ENCODE measurements around the gene DGKI. TPM values are rescaled to one million over a fixed set of nuclear protein-coding genes. Genes with fewer than 3 reads are reported as not detected.

DGKI gene
- total and polyA plus RNA-seq, 4 donors = 0.01 to 0.37 (median 0.31) TPM

DNA sequence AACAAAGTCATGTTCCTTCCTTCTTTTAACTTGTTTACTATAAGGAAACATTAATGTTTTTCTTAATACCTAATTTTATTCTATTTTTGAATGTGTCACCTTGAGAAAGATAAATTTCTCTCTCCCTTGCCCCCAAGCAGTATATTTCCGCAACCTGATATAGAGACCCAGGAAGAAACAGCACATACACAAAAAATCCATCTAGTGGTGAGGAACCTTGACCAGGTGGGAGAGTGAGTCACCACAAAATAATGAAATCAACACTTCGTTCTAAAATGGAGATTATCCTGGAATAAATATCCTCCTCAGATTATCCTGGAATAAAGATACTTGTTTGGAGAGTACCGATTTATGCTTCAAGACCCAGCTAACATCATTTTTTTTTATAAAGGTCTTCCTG, 270.3 kb downstream of the DGKI start:
- no peaks in the 10 kb centered on the region for H3K9me3 ChIP-seq (ENCODE audit: control insufficient read depth in 4 of 4, low read length in 3 of 4)
- no peak for DNase-seq (ENCODE audit: low spot score)
- WGBS = 89% methylated on average over 3 of the region's 3 CpGs
- no peak overlapping the region for H3K27ac ChIP-seq (ENCODE audit: low read depth in 1 of 2, low read length in 2 of 2)
- H3K36me3 ChIP-seq (ENCODE audit: control insufficient read depth in 4 of 4, insufficient read depth in 3 of 4, low read depth in 1 of 4, low read length in 3 of 4) = no peaks in the 10 kb centered on the region
- H3K4me1 ChIP-seq (ENCODE audit: control insufficient read depth in 4 of 4, insufficient read depth in 4 of 4, low read length in 3 of 4) = no peaks in the 10 kb centered on the region
- no peak overlapping the region for H3K4me3 ChIP-seq (ENCODE audit: low read depth in 1 of 3, low read length in 3 of 3)
- H3K27me3 ChIP-seq (ENCODE audit: control insufficient read depth in 4 of 4, insufficient read depth in 4 of 4, low read length in 3 of 4) = no peaks in the 10 kb centered on the region
- no peak for TF ChIP-seq FOXA1 (IDR thresholded peaks at IDR 0.05)
- no peak for TF ChIP-seq GABPA (IDR thresholded peaks at IDR 0.05 in 1 of 2, conservative IDR thresholded peaks at IDR 0.05 in 1 of 2)
- TF ChIP-seq TAF1 (conservative IDR thresholded peaks at IDR 0.05) = no peak
- no peak for TF ChIP-seq NR2F2 (IDR thresholded peaks at IDR 0.05)
- no peak for TF ChIP-seq FOXA2 (IDR thresholded peaks at IDR 0.05)
- TF ChIP-seq, protein P1, sequence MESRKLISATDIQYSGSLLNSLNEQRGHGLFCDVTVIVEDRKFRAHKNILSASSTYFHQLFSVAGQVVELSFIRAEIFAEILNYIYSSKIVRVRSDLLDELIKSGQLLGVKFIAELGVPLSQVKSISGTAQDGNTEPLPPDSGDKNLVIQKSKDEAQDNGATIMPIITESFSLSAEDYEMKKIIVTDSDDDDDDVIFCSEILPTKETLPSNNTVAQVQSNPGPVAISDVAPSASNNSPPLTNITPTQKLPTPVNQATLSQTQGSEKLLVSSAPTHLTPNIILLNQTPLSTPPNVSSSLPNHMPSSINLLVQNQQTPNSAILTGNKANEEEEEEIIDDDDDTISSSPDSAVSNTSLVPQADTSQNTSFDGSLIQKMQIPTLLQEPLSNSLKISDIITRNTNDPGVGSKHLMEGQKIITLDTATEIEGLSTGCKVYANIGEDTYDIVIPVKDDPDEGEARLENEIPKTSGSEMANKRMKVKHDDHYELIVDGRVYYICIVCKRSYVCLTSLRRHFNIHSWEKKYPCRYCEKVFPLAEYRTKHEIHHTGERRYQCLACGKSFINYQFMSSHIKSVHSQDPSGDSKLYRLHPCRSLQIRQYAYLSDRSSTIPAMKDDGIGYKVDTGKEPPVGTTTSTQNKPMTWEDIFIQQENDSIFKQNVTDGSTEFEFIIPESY (IDR thresholded peaks at IDR 0.05) = no peak
- TF ChIP-seq, protein P2, sequence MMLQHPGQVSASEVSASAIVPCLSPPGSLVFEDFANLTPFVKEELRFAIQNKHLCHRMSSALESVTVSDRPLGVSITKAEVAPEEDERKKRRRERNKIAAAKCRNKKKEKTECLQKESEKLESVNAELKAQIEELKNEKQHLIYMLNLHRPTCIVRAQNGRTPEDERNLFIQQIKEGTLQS (IDR thresholded peaks at IDR 0.05) = no peak
- TF ChIP-seq JUND (IDR thresholded peaks at IDR 0.05) = no peak
- TF ChIP-seq, protein P3, sequence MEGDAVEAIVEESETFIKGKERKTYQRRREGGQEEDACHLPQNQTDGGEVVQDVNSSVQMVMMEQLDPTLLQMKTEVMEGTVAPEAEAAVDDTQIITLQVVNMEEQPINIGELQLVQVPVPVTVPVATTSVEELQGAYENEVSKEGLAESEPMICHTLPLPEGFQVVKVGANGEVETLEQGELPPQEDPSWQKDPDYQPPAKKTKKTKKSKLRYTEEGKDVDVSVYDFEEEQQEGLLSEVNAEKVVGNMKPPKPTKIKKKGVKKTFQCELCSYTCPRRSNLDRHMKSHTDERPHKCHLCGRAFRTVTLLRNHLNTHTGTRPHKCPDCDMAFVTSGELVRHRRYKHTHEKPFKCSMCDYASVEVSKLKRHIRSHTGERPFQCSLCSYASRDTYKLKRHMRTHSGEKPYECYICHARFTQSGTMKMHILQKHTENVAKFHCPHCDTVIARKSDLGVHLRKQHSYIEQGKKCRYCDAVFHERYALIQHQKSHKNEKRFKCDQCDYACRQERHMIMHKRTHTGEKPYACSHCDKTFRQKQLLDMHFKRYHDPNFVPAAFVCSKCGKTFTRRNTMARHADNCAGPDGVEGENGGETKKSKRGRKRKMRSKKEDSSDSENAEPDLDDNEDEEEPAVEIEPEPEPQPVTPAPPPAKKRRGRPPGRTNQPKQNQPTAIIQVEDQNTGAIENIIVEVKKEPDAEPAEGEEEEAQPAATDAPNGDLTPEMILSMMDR (IDR thresholded peaks at IDR 0.05; ENCODE audit: low read depth, low read length, missing input control) = no peak
- TF ChIP-seq HNF4G (IDR thresholded peaks at IDR 0.05) = no peak
- TF ChIP-seq HNF4A (conservative IDR thresholded peaks at IDR 0.05) = no peak
- no peak for TF ChIP-seq YY1 (IDR thresholded peaks at IDR 0.05)
- TF ChIP-seq, protein P4, sequence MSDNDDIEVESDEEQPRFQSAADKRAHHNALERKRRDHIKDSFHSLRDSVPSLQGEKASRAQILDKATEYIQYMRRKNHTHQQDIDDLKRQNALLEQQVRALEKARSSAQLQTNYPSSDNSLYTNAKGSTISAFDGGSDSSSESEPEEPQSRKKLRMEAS (IDR thresholded peaks at IDR 0.05) = no peak
- TF ChIP-seq, protein P5, sequence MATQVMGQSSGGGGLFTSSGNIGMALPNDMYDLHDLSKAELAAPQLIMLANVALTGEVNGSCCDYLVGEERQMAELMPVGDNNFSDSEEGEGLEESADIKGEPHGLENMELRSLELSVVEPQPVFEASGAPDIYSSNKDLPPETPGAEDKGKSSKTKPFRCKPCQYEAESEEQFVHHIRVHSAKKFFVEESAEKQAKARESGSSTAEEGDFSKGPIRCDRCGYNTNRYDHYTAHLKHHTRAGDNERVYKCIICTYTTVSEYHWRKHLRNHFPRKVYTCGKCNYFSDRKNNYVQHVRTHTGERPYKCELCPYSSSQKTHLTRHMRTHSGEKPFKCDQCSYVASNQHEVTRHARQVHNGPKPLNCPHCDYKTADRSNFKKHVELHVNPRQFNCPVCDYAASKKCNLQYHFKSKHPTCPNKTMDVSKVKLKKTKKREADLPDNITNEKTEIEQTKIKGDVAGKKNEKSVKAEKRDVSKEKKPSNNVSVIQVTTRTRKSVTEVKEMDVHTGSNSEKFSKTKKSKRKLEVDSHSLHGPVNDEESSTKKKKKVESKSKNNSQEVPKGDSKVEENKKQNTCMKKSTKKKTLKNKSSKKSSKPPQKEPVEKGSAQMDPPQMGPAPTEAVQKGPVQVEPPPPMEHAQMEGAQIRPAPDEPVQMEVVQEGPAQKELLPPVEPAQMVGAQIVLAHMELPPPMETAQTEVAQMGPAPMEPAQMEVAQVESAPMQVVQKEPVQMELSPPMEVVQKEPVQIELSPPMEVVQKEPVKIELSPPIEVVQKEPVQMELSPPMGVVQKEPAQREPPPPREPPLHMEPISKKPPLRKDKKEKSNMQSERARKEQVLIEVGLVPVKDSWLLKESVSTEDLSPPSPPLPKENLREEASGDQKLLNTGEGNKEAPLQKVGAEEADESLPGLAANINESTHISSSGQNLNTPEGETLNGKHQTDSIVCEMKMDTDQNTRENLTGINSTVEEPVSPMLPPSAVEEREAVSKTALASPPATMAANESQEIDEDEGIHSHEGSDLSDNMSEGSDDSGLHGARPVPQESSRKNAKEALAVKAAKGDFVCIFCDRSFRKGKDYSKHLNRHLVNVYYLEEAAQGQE (IDR thresholded peaks at IDR 0.05) = no peak
- TF ChIP-seq EGR1 (IDR thresholded peaks at IDR 0.05; ENCODE audit: low read depth in 2 of 2) = no peak
- no peak overlapping the region for H3K9ac ChIP-seq (ENCODE audit: low read depth in 1 of 2, low read length in 2 of 2)

DNA sequence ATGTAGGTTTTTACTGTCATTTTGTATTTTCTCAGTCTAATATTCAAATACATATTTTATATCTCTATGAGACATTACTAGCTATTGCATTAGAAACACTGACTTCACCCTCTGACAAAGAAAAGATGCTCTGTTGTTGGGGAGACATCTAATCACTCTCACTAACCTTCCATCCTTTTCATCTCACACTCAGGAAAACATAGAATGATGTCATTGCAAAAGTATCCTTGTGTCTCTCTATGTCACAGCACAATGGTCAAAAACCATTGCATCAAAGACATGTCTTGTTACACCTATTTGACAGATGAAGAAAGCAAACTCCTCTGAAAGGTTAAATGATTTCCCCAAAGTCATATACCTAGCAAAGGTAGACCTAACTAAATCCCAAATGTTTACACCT, 272.0 kb downstream of the DGKI start:
- no peaks in the 10 kb centered on the region for H3K27me3 ChIP-seq (ENCODE audit: control insufficient read depth in 4 of 4, insufficient read depth in 4 of 4, low read length in 3 of 4)
- H3K36me3 ChIP-seq (ENCODE audit: control insufficient read depth in 4 of 4, insufficient read depth in 3 of 4, low read depth in 1 of 4, low read length in 3 of 4) = no peaks in the 10 kb centered on the region
- H3K27ac ChIP-seq (ENCODE audit: low read depth in 1 of 2, low read length in 2 of 2) = no peak overlapping the region
- H3K4me1 ChIP-seq (ENCODE audit: control insufficient read depth in 4 of 4, insufficient read depth in 4 of 4, low read length in 3 of 4) = no peaks in the 10 kb centered on the region
- no peak for DNase-seq (ENCODE audit: low spot score)
- no peak overlapping the region for H3K9ac ChIP-seq (ENCODE audit: low read depth in 1 of 2, low read length in 2 of 2)
- no peaks in the 10 kb centered on the region for H3K9me3 ChIP-seq (ENCODE audit: control insufficient read depth in 4 of 4, low read length in 3 of 4)
- H3K4me3 ChIP-seq (ENCODE audit: low read depth in 1 of 3, low read length in 3 of 3) = no peak overlapping the region
- TF ChIP-seq, protein P3 (IDR thresholded peaks at IDR 0.05; ENCODE audit: low read depth, low read length, missing input control) = no peak
- TF ChIP-seq SP1 (IDR thresholded peaks at IDR 0.05) = no peak
- no peak for TF ChIP-seq RAD21 (IDR thresholded peaks at IDR 0.05)
- no peak for TF ChIP-seq NR2F2 (IDR thresholded peaks at IDR 0.05)
- no peak for TF ChIP-seq TAF1 (conservative IDR thresholded peaks at IDR 0.05)
- TF ChIP-seq FOXA1 (IDR thresholded peaks at IDR 0.05) = no peak
- TF ChIP-seq HNF4G (IDR thresholded peaks at IDR 0.05) = no peak
- no peak for TF ChIP-seq YY1 (IDR thresholded peaks at IDR 0.05)
- TF ChIP-seq, protein P2 (IDR thresholded peaks at IDR 0.05) = no peak
- no peak for TF ChIP-seq JUND (IDR thresholded peaks at IDR 0.05)
- TF ChIP-seq, protein P4 (IDR thresholded peaks at IDR 0.05) = no peak
- TF ChIP-seq, protein P1 (IDR thresholded peaks at IDR 0.05) = no peak
